Bronchial epithelial cell (primary cell): ENCODE measurements around the gene CDH24. TPM values are rescaled to one million over a fixed set of nuclear protein-coding genes. Genes with fewer than 3 reads are reported as not detected.
A peak's percentile ranks its signal among the peaks of the same experiment; 100 is the strongest.

Experiments
- DNase-seq: peaks from one replicate; pipeline ENCODE4 v3.0.0-alpha.2; 2010; ENCODE audit warnings: low read depth
- FAIRE-seq: peaks from 2 replicates; lab custom pipeline; 2011; peaks lifted over from hg19 to GRCh38; lab: Jason Lieb, UNC
- H3K27me3 ChIP-seq: 2 replicates; pipeline ENCODE4 v1.5.1; 2011; ENCODE audit warnings: low read length; ENCODE audit not compliant: control insufficient read depth, insufficient read depth
- H3K36me3 ChIP-seq: 2 replicates; pipeline ENCODE4 v1.5.1; 2011; ENCODE audit warnings: low read length; ENCODE audit not compliant: control insufficient read depth, insufficient read depth
- H3K4me3 ChIP-seq: 2 replicates; pipeline ENCODE4 v1.5.1; 2011; ENCODE audit warnings: mild to moderate bottlenecking, low read depth, low read length, control low read depth
- CTCF ChIP-seq: IDR thresholded peaks from 2 replicates; pipeline ENCODE4 v1.5.1; 2011; ENCODE audit warnings: mild to moderate bottlenecking, moderate library complexity, low read length, control low read depth, inconsistent platforms; ENCODE audit not compliant: insufficient read depth, severe bottlenecking
- total RNA-seq: library from RNA; depleted of rRNA; stranded (reverse); fragments of >200 nt; gene quantifications from 2 replicates; pipeline ENCODE4 v1.2.1, GENCODE V29; 2014

CDH24 gene
- total RNA-seq, 1 donor from 2014 or later = 2.9 TPM

GRCh38 chr14:23052182-23052623 lies 5.1 kb downstream of the CDH24 start:
- FAIRE-seq = no peak
- peak; percentile 38 for TF ChIP-seq CTCF
- H3K27me3 ChIP-seq = no peaks in the 10 kb centered on the region
- no peak for DNase-seq
- no peaks in the 10 kb centered on the region for H3K36me3 ChIP-seq
- H3K4me3 ChIP-seq = no peak overlapping the region

- no peak for TF ChIP-seq CTCF
- no peak for FAIRE-seq
- DNase-seq = no peak
Observed at GRCh38 chr14:23051141-23052057, 5.9 kb downstream of the CDH24 start.

GRCh38 chr14:23049011-23049410 lies 8.3 kb downstream of the CDH24 start:
- no peaks in the 10 kb centered on the region for H3K27me3 ChIP-seq
- H3K36me3 ChIP-seq = no peaks in the 10 kb centered on the region
- no peak for TF ChIP-seq CTCF
- no peak for FAIRE-seq
- no peak overlapping the region for H3K4me3 ChIP-seq
- no peak for DNase-seq

More at GRCh38 chr14:23051141-23052057, 5.9 kb downstream of the CDH24 start:
- Histone ChIP-seq H3K4me3 (no peak overlapping the region), H3K36me3 (no peaks in the 10 kb centered on the region), H3K27me3 (no peaks in the 10 kb centered on the region)

DNA sequence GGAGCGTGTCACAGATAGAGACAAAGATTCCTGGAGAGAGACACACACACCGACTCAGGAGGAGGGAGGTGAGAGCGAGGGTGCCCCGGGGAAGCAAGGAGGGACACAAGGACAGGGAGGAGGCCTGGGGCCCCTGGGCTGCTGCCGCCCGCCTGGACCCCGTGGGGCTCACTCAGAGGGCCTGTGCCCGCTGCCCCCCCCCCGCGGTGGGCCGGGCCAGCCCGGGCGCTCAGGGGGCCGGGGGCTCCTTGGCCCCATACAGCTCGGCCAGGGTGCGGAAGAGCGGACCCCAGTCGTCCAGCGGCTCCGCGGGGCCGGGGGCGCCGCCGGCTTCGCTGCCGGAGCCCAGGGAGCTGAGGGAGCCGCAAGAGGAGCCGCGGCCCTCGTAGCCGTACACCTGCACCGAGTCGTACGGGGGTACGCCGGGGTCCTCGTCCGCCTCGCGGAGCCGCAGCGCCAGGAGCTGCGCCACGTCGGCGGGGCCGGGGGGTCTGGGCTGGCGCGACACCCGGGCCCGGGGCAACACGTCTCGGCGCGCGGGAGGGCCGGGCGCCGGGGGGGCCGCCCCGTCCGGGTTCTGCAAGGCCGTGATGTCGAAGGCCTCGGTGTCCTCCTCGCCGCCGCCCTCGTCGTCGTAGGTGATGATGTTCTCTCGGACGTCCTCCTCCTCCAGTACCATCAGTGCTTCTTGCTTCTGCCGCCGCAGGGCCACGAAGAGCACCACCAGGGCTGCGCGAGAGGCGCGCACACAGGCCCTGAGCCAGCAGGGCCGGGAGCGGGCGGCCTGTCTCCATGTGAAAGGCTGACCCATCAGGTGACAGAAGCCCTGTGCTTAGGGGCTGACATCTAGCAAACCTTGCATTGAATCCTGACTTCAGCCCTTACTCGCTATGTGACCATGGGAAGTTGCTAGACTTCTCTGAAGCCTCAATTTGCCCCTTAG lies 9.3 kb downstream of the CDH24 start:
- no peaks in the 10 kb centered on the region for H3K36me3 ChIP-seq
- DNase-seq (no peak), FAIRE-seq (no peak)
- no peaks in the 10 kb centered on the region for H3K27me3 ChIP-seq
- no peak for TF ChIP-seq CTCF
- H3K4me3 ChIP-seq = no peak overlapping the region

- no peak for DNase-seq
- no peak for TF ChIP-seq CTCF
- Histone ChIP-seq H3K36me3 (no peaks in the 10 kb centered on the region), H3K27me3 (no peaks in the 10 kb centered on the region), H3K4me3 (no peak overlapping the region)
- no peak for FAIRE-seq
Observed at GRCh38 chr14:23047034-23047634, 10.2 kb downstream of the CDH24 start.
